Pulmonary artery endothelial cell (primary cell): ENCODE data around the gene MRPL55. TPM values are rescaled to one million over a fixed set of nuclear protein-coding genes. Genes with fewer than 3 reads are reported as not detected.

Source experiments
- DNase-seq: peaks from one replicate; pipeline ENCODE4 v3.0.0-alpha.2; 2011; ENCODE audit warnings: low read depth, low spot score
- total RNA-seq: library from RNA; depleted of rRNA; stranded (reverse); fragments of >200 nt; gene quantifications from 2 replicates; pipeline ENCODE4 v1.2.3, GENCODE V29; 2014

The MRPL55 gene
- total RNA-seq, 1 donor from 2014 or later, result 58.7 TPM

GRCh38 chr1:228087771-228088251, 21.3 kb downstream of the MRPL55 start:
- peak; percentile 81 for DNase-seq

- DNase-seq, result no peak
These were observed 23.7 kb downstream of the MRPL55 start for GRCh38 chr1:228085287-228085951.

- no peak for DNase-seq
These were observed 24.3 kb downstream of the MRPL55 start for GRCh38 chr1:228084797-228085196.

GRCh38 chr1:228084325-228084724, 24.8 kb downstream of the MRPL55 start:
- DNase-seq, result no peak

GRCh38 chr1:228083871-228084278, 25.2 kb downstream of the MRPL55 start:
- no peak for DNase-seq

- no peak for DNase-seq
These were observed 25.9 kb downstream of the MRPL55 start for GRCh38 chr1:228082918-228083870.

- peak; percentile 79 for DNase-seq
These were observed 26.7 kb downstream of the MRPL55 start, which contains the start of gene ARF1 for GRCh38 chr1:228082214-228082917. TSS of gene ARF1 (plus strand) at chr1:228082708. CDS start at chr1:228097115, 14,407 bp downstream.

- no peak for DNase-seq
These were observed 27.4 kb downstream of the MRPL55 start for GRCh38 chr1:228081578-228082213.

- DNase-seq, result no peak
These were observed 28.0 kb downstream of the MRPL55 start for GRCh38 chr1:228081144-228081543.

- no peak for DNase-seq
These were observed 29.4 kb downstream of the MRPL55 start for GRCh38 chr1:228079601-228080263.

- no peak for DNase-seq
These were observed 30.1 kb downstream of the MRPL55 start for GRCh38 chr1:228079013-228079412.

GRCh38 chr1:228077565-228078330, 31.4 kb downstream of the MRPL55 start:
- DNase-seq, result no peak

GRCh38 chr1:228076796-228077430, 32.2 kb downstream of the MRPL55 start:
- DNase-seq, result no peak

GRCh38 chr1:228075801-228076271, 33.3 kb downstream of the MRPL55 start:
- DNase-seq, result no peak

- DNase-seq, result no peak
These were observed 34.0 kb downstream of the MRPL55 start for GRCh38 chr1:228074954-228075730.

GRCh38 chr1:228073857-228074545, 35.1 kb downstream of the MRPL55 start:
- DNase-seq, result no peak

GRCh38 chr1:228073061-228073856, 35.8 kb downstream of the MRPL55 start:
- no peak for DNase-seq
